Thyroid gland (tissue), 4 donors: ENCODE data around the gene FHIT. TPM values are rescaled to one million over a fixed set of nuclear protein-coding genes. Genes with fewer than 3 reads are reported as not detected.

Experiments
- DNase-seq, 2 donors: peaks; one replicate each; pipeline ENCODE4 v3.0.0-alpha.2; 2019
- H3K27ac ChIP-seq, 3 donors: fragments of 200-600 bp; sonication (generic); 1 replicate in 2 of 3; 2 replicates in 1 of 3; pipeline ENCODE4 v1.5.1; 2016 to 2019; ENCODE audit warnings: mild to moderate bottlenecking in 1 of 3, moderate library complexity in 1 of 3
- H3K27me3 ChIP-seq: fragments of 200-600 bp; sonication (generic); one replicate; pipeline ENCODE4 v1.5.1; 2019
- H3K36me3 ChIP-seq, 2 donors: fragments of 200-600 bp; sonication (generic); one replicate each; pipeline ENCODE4 v1.5.1; 2016 to 2019
- H3K4me1 ChIP-seq, 2 donors: fragments of 200-600 bp; sonication (generic); one replicate each; pipeline ENCODE4 v1.5.1; 2017 to 2019
- H3K4me3 ChIP-seq, 3 donors: fragments of 200-600 bp; sonication (generic); replicated peaks in 1 of 3; 1 replicate in 2 of 3; 2 replicates in 1 of 3; pipeline ENCODE4 v1.5.1; 2016; ENCODE audit warnings: mild to moderate bottlenecking in 1 of 3
- H3K9me3 ChIP-seq: fragments of 200-600 bp; sonication (generic); one replicate; pipeline ENCODE4 v1.5.1; 2017
- CTCF ChIP-seq, 6 experiments: fragments of 200-600 bp in 3 of 6; fragments of 450-650 bp in 3 of 6; sonication (generic) in 3 of 6; IDR thresholded peaks; one replicate each; pipeline ENCODE4 v1.5.1; 2016 to 2019; ENCODE audit warnings: antibody characterized with exemption in 6 of 6, mild to moderate bottlenecking in 2 of 6, inconsistent platforms in 1 of 6, moderate library complexity in 1 of 6
- POLR2A ChIP-seq, 2 donors: fragments of 450-650 bp; IDR thresholded peaks; one replicate each; pipeline ENCODE4 v1.6.1; 2017; ENCODE audit warnings: antibody characterized with exemption in 2 of 2, mild to moderate bottlenecking in 2 of 2, moderate library complexity in 1 of 2
- WGBS, 2 donors: methylation state at CpG; one replicate each; pipeline ENCODE4 v1.1.5; 2017; 5-methylcytosine and 5-hydroxymethylcytosine counted together
- intact Hi-C: fragments of 100-400 bp; cut with DNase I; formaldehyde crosslinking; loops from one replicate; pipeline ENCODE4 v1.15.1; 2023
- total RNA-seq, 4 donors: library from RNA; depleted of rRNA; stranded (reverse); fragments of >200 nt; gene quantifications; one replicate each; pipeline ENCODE4 v1.2.3, GENCODE V29; 2016

FHIT gene
- total RNA-seq, 4 donors from 2014 or later: 12.2 to 18.9 (median 16.2) TPM

DNA sequence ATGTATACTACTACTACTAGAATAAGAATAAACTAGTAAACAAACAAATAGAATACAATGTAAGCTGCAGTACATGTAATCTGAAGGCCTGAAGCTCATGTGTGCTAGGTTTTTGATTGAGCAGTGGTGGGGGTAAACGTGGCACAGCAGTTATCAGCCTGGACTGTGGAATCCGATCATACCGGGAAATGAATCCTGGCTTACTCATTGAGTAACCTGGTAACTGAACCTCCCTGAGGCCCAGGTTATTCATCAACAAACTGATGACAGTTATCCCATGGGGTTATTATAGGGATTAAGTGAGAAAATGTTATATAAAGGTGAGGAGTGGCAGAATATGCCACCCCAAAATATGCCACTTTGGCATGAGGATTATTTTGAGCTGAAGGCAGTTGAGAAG, 339.1 kb downstream of the FHIT start:
- Histone ChIP-seq H3K9me3 (no peaks in the 10 kb centered on the region), H3K4me1 (no peaks in the 10 kb centered on the region), H3K27ac (no peak overlapping the region), H3K27me3 (no peaks in the 10 kb centered on the region), H3K36me3 (no peaks in the 10 kb centered on the region), H3K4me3 (no peak overlapping the region)
- intact Hi-C loops: no loop called here
- 82 to 93% methylated on average over 3 of the region's 3 CpGs for WGBS, 2 donors
- TF ChIP-seq POLR2A (IDR thresholded peaks at IDR 0.05): no peak
- no peak for TF ChIP-seq CTCF (IDR thresholded peaks at IDR 0.05)
- DNase-seq: no peak

DNA sequence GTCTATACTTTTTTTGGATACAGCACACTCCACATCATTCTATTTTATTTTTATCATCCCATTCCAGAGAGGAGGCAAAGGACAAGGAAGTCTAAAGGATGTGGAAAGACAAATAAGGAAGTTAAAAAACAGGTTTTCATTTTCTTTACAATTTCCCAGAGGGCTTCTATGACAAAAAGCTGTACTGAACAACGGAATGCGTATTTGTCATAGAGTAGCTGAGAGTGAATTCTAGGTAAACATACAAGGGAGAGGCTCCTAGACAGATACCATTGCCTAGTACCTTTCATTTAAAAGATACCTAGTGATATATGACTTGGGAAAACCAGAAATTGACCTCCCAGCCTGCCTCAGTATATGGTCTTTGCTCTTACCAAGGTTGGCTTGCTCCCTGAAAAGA, 341.7 kb downstream of the FHIT start:
- intact Hi-C loops: no loop called here

GRCh38 chr3:60906283-60906682, 345.0 kb downstream of the FHIT start:
- no peaks in the 10 kb centered on the region for H3K9me3 ChIP-seq
- H3K4me1 ChIP-seq: no peaks in the 10 kb centered on the region
- no peaks in the 10 kb centered on the region for H3K36me3 ChIP-seq
- TF ChIP-seq CTCF (IDR thresholded peaks at IDR 0.05) (no peak), POLR2A (IDR thresholded peaks at IDR 0.05) (no peak)
- H3K27ac ChIP-seq: no peak overlapping the region
- H3K4me3 ChIP-seq: no peak overlapping the region
- 87 to 91% methylated on average over 5 of the region's 5 CpGs for WGBS, 2 donors
- no peak for DNase-seq
- no peaks in the 10 kb centered on the region for H3K27me3 ChIP-seq
- intact Hi-C loops: no loop called here

More for the DNA sequence above, 341.7 kb downstream of the FHIT start:
- Histone ChIP-seq H3K4me1 (no peaks in the 10 kb centered on the region), H3K9me3 (no peaks in the 10 kb centered on the region), H3K4me3 (no peak overlapping the region), H3K36me3 (no peaks in the 10 kb centered on the region), H3K27me3 (no peaks in the 10 kb centered on the region), H3K27ac (no peak overlapping the region)
- 76 to 77% methylated on average over 2 of the region's 2 CpGs for WGBS, 2 donors
- no peak for TF ChIP-seq CTCF (IDR thresholded peaks at IDR 0.05)
- no peak for TF ChIP-seq POLR2A (IDR thresholded peaks at IDR 0.05)
- no peak for DNase-seq

- Histone ChIP-seq H3K27ac (no peak overlapping the region), H3K4me1 (no peaks in the 10 kb centered on the region), H3K4me3 (no peak overlapping the region), H3K9me3 (no peaks in the 10 kb centered on the region), H3K27me3 (no peaks in the 10 kb centered on the region), H3K36me3 (no peaks in the 10 kb centered on the region)
- intact Hi-C loops: no loop called here
- no peak for DNase-seq
- no peak for TF ChIP-seq CTCF (IDR thresholded peaks at IDR 0.05)
- 88 to 89% methylated on average over 1 of the region's 1 CpG for WGBS, 2 donors
Observed at GRCh38 chr3:60898321-60898720, 352.9 kb downstream of the FHIT start.

GRCh38 chr3:60893946-60894345, 357.3 kb downstream of the FHIT start:
- DNase-seq: no peak
- Histone ChIP-seq H3K9me3 (no peaks in the 10 kb centered on the region), H3K27ac (no peak overlapping the region), H3K27me3 (no peaks in the 10 kb centered on the region), H3K36me3 (no peaks in the 10 kb centered on the region), H3K4me1 (peaks cover 12 to 15% of the 10 kb centered on the region in 2 donors), H3K4me3 (no peak overlapping the region)
- intact Hi-C loops: no loop called here
- TF ChIP-seq POLR2A (IDR thresholded peaks at IDR 0.05): no peak
- no peak for TF ChIP-seq CTCF (IDR thresholded peaks at IDR 0.05)
- WGBS, 2 donors: 71 to 84% methylated on average over 2 of the region's 2 CpGs
